Gastroesophageal sphincter (tissue), 4 donors: ENCODE measurements around the gene C1orf35. TPM values are rescaled to one million over a fixed set of nuclear protein-coding genes. Genes with fewer than 3 reads are reported as not detected.
"Not testable (repeated sequence)": the region's sequence is repeated elsewhere in the genome, so short reads cannot be mapped to it uniquely, and the experiment has no call there.

Experiments
- ATAC-seq: fragments of 150-250 bp; one replicate; pipeline ENCODE4 v1.9.1; 2016; ENCODE audit warnings: mild to moderate bottlenecking, moderate library complexity
- H3K27ac ChIP-seq, 4 donors: fragments of 200-600 bp; sonication (generic) in 3 of 4; 1 replicate in 3 of 4; 2 replicates in 1 of 4; pipeline ENCODE4 v1.5.1; 2016 to 2019
- H3K27me3 ChIP-seq: fragments of 200-600 bp; sonication (generic); one replicate; pipeline ENCODE4 v1.5.1; 2019
- H3K36me3 ChIP-seq, 2 donors: fragments of 200-600 bp; sonication (generic); one replicate each; pipeline ENCODE4 v1.5.1; 2019; ENCODE audit warnings: control low read depth in 1 of 2
- H3K4me1 ChIP-seq, 3 donors: fragments of 200-600 bp; sonication (generic); 1 replicate in 2 of 3; 2 replicates in 1 of 3; pipeline ENCODE4 v1.5.1; 2016 to 2019; ENCODE audit warnings: control low read depth in 2 of 3
- H3K4me3 ChIP-seq, 2 donors: fragments of 200-600 bp; sonication (generic); one replicate each; pipeline ENCODE4 v1.5.1; 2019; ENCODE audit warnings: mild to moderate bottlenecking in 1 of 2, moderate library complexity in 1 of 2
- H3K9me3 ChIP-seq, 3 donors: fragments of 200-600 bp; sonication (generic); one replicate each; pipeline ENCODE4 v1.5.1; 2017 to 2019; ENCODE audit warnings: control low read depth in 2 of 3
- CTCF ChIP-seq, 4 experiments: fragments of 200-600 bp in 2 of 4; fragments of 450-650 bp in 2 of 4; sonication (generic) in 1 of 4; IDR thresholded peaks; one replicate each; pipeline ENCODE4 v1.5.1; 2017 to 2019; ENCODE audit warnings: antibody characterized with exemption in 4 of 4, mild to moderate bottlenecking in 2 of 4, moderate library complexity in 2 of 4
- EP300 ChIP-seq: sonication (generic); formaldehyde crosslinking; IDR thresholded peaks from one replicate; pipeline ENCODE4 v1.6.1; 2017; ENCODE audit warnings: antibody characterized with exemption, mild to moderate bottlenecking
- POLR2A ChIP-seq, 2 donors: fragments of 450-650 bp; IDR thresholded peaks; one replicate each; pipeline ENCODE4 v1.6.1; 2017; ENCODE audit warnings: antibody characterized with exemption in 2 of 2, mild to moderate bottlenecking in 2 of 2, moderate library complexity in 1 of 2
- POLR2AphosphoS5 ChIP-seq: sonication (generic); formaldehyde crosslinking; IDR thresholded peaks from one replicate; pipeline ENCODE4 v1.6.1; 2017; ENCODE audit warnings: antibody characterized with exemption
- WGBS, 2 donors: methylation state at CpG; one replicate each; pipeline ENCODE4 v1.1.5; 2018; ENCODE audit warnings: low coverage in 1 of 2; 5-methylcytosine and 5-hydroxymethylcytosine counted together
- total RNA-seq, 4 donors: library from RNA; depleted of rRNA; stranded (reverse); fragments of >200 nt; gene quantifications; one replicate each; pipeline ENCODE4 v1.1.0, GENCODE V29; 2016

C1orf35 gene
- total RNA-seq, 4 donors from 2014 or later, result 11.6 to 16.0 (median 14.6) TPM

GRCh38 chr1:228114827-228115226, 11.7 kb upstream of the C1orf35 start:
- H3K27me3 ChIP-seq, result no peaks in the 10 kb centered on the region
- 71 to 78% methylated on average over 3 of the region's 3 CpGs for WGBS, 2 donors
- H3K27ac ChIP-seq, result no peak overlapping the region
- no peaks in the 10 kb centered on the region for H3K9me3 ChIP-seq
- no peak for ATAC-seq
- TF ChIP-seq POLR2AphosphoS5 (no peak), CTCF (IDR thresholded peaks at IDR 0.05) (no peak), POLR2A (IDR thresholded peaks at IDR 0.05) (no peak), EP300 (no peak)
- no peak overlapping the region for H3K4me3 ChIP-seq
- no peaks in the 10 kb centered on the region for H3K36me3 ChIP-seq
- peaks cover 0 to 12% (median 0%) of the 10 kb centered on the region in 3 donors for H3K4me1 ChIP-seq

GRCh38 chr1:228112617-228113016, 9.5 kb upstream of the C1orf35 start:
- 83% methylated on average over 1 of the region's 1 CpG; no CpG with 5 or more reads in 1 of the 2 donors for WGBS, 2 donors
- H3K4me3 ChIP-seq, result no peak overlapping the region
- no peak overlapping the region for H3K27ac ChIP-seq
- H3K9me3 ChIP-seq, result no peaks in the 10 kb centered on the region
- peaks cover 0 to 5% of the 10 kb centered on the region in 2 donors for H3K36me3 ChIP-seq
- ATAC-seq, result no peak
- TF ChIP-seq POLR2AphosphoS5 (no peak), POLR2A (IDR thresholded peaks at IDR 0.05) (no peak), EP300 (no peak), CTCF (IDR thresholded peaks at IDR 0.05) (no peak)
- peaks cover 3 to 26% (median 10%) of the 10 kb centered on the region in 3 donors for H3K4me1 ChIP-seq
- no peaks in the 10 kb centered on the region for H3K27me3 ChIP-seq

GRCh38 chr1:228112167-228112566, 9.0 kb upstream of the C1orf35 start:
- 84 to 91% methylated on average over 6 to 7 of the region's 7 CpGs for WGBS, 2 donors
- H3K27me3 ChIP-seq, result no peaks in the 10 kb centered on the region
- H3K9me3 ChIP-seq, result no peaks in the 10 kb centered on the region
- ATAC-seq, result no peak
- no peak overlapping the region for H3K4me3 ChIP-seq
- H3K36me3 ChIP-seq, result peaks cover 0 to 9% of the 10 kb centered on the region in 2 donors
- H3K27ac ChIP-seq, result no peak overlapping the region
- TF ChIP-seq CTCF (IDR thresholded peaks at IDR 0.05), result no peak
- peaks cover 3 to 31% (median 10%) of the 10 kb centered on the region in 3 donors for H3K4me1 ChIP-seq

GRCh38 chr1:228111315-228111714, 8.2 kb upstream of the C1orf35 start:
- not testable (repeated sequence) for H3K27ac ChIP-seq
- WGBS, 2 donors, result 92 to 93% methylated on average over 4 to 6 of the region's 6 CpGs

GRCh38 chr1:228110556-228110955, 7.4 kb upstream of the C1orf35 start:
- Histone ChIP-seq H3K9me3 (no peaks in the 10 kb centered on the region), H3K27me3 (no peaks in the 10 kb centered on the region), H3K27ac (peak overlapping the region in 3 of 4 donors; percentile 94 to 97 (median 96)), H3K4me3 (peak overlapping the region in 1 of 2 donors; percentile 93), H3K4me1 (peaks cover 3 to 32% (median 10%) of the 10 kb centered on the region in 3 donors), H3K36me3 (peaks cover 0 to 25% of the 10 kb centered on the region in 2 donors)
- TF ChIP-seq POLR2AphosphoS5 (no peak), CTCF (IDR thresholded peaks at IDR 0.05) (no peak), POLR2A (IDR thresholded peaks at IDR 0.05) (no peak), EP300 (no peak)
- ATAC-seq, result no peak
- WGBS, 2 donors, result 88 to 92% methylated on average over 7 of the region's 7 CpGs

More at GRCh38 chr1:228111315-228111714, 8.2 kb upstream of the C1orf35 start:
- peaks cover 3 to 32% (median 10%) of the 10 kb centered on the region in 3 donors for H3K4me1 ChIP-seq
- ATAC-seq, H3K27me3 ChIP-seq, H3K4me3 ChIP-seq, H3K9me3 ChIP-seq: not testable (repeated sequence)
- peaks cover 0 to 18% of the 10 kb centered on the region in 2 donors for H3K36me3 ChIP-seq
